ENCODE results near the gene MMS22L.

Gene MMS22L

GRCh38 chr6:97145691-97146090 lies 137.3 kb downstream of the MMS22L start:
- no peak for DNase-seq (ENCODE audit: low spot score)

- no peak for DNase-seq (ENCODE audit: low spot score)
These were observed 141.3 kb downstream of the MMS22L start for GRCh38 chr6:97141756-97142155.

- no peak for DNase-seq (ENCODE audit: low spot score)
These were observed 144.4 kb downstream of the MMS22L start for GRCh38 chr6:97138581-97138980.

- no peak for DNase-seq (ENCODE audit: low spot score)
These were observed 146.2 kb downstream of the MMS22L start for GRCh38 chr6:97136626-97137358.

- peak; percentile 76 for DNase-seq (ENCODE audit: low spot score)
These were observed 149.9 kb downstream of the MMS22L start for GRCh38 chr6:97133067-97133466.

- DNase-seq (ENCODE audit: low spot score) = no peak
These were observed 153.9 kb downstream of the MMS22L start for GRCh38 chr6:97129106-97129505.

GRCh38 chr6:97128507-97128906 lies 154.5 kb downstream of the MMS22L start:
- no peak for DNase-seq (ENCODE audit: low spot score)

GRCh38 chr6:97123652-97124051 lies 159.4 kb downstream of the MMS22L start:
- no peak for DNase-seq (ENCODE audit: low spot score)

GRCh38 chr6:97123112-97123511 lies 159.9 kb downstream of the MMS22L start:
- DNase-seq (ENCODE audit: low spot score) = peak; percentile 61

- DNase-seq (ENCODE audit: low spot score) = no peak
These were observed 162.5 kb downstream of the MMS22L start for GRCh38 chr6:97120511-97120910.

- no peak for DNase-seq (ENCODE audit: low spot score)
These were observed 168.4 kb downstream of the MMS22L start for GRCh38 chr6:97114645-97115044.

GRCh38 chr6:97113170-97113569 lies 169.8 kb downstream of the MMS22L start:
- no peak for DNase-seq (ENCODE audit: low spot score)

GRCh38 chr6:97111243-97111642 lies 171.8 kb downstream of the MMS22L start:
- DNase-seq (ENCODE audit: low spot score) = no peak

GRCh38 chr6:97110626-97111025 lies 172.4 kb downstream of the MMS22L start:
- DNase-seq (ENCODE audit: low spot score) = no peak

GRCh38 chr6:97110149-97110548 lies 172.9 kb downstream of the MMS22L start:
- no peak for DNase-seq (ENCODE audit: low spot score)

GRCh38 chr6:97109444-97109843 lies 173.6 kb downstream of the MMS22L start:
- no peak for DNase-seq (ENCODE audit: low spot score)

- DNase-seq (ENCODE audit: low spot score) = peak; percentile 76
These were observed 180.7 kb downstream of the MMS22L start for GRCh38 chr6:97102145-97102790.

- DNase-seq (ENCODE audit: low spot score) = no peak
These were observed 182.3 kb downstream of the MMS22L start for GRCh38 chr6:97100696-97101095.

- DNase-seq (ENCODE audit: low spot score) = peak; percentile 80
These were observed 185.7 kb downstream of the MMS22L start for GRCh38 chr6:97097068-97098047.

GRCh38 chr6:97095311-97095850 lies 187.6 kb downstream of the MMS22L start:
- DNase-seq (ENCODE audit: low spot score) = no peak

- DNase-seq (ENCODE audit: low spot score) = no peak
These were observed 188.6 kb downstream of the MMS22L start for GRCh38 chr6:97094376-97094775.

- no peak for DNase-seq (ENCODE audit: low spot score)
These were observed 190.2 kb downstream of the MMS22L start for GRCh38 chr6:97092673-97093305.

Data from pons (tissue), 1 donor.